D721Med (cell line): ENCODE measurements around the gene MGST3.
"Not testable (repeated sequence)": the region's sequence is repeated elsewhere in the genome, so short reads cannot be mapped to it uniquely, and the experiment has no call there.

Experiments used
- DNase-seq: peaks from one replicate; pipeline ENCODE4 v3.0.0; 2011; ENCODE audit warnings: low spot score; ENCODE audit not compliant: insufficient read length
- FAIRE-seq: peaks from 2 replicates; lab custom pipeline; 2011; peaks lifted over from hg19 to GRCh38; lab: Jason Lieb, UNC
- TF ChIP-seq, protein P1 (sequence below): IDR thresholded peaks from 2 replicates; pipeline ENCODE4 v1.5.1; 2012; ENCODE audit warnings: mild to moderate bottlenecking, control low read depth; ENCODE audit not compliant: insufficient read depth; ENCODE audit errors: missing control alignments

The MGST3 gene

DNA sequence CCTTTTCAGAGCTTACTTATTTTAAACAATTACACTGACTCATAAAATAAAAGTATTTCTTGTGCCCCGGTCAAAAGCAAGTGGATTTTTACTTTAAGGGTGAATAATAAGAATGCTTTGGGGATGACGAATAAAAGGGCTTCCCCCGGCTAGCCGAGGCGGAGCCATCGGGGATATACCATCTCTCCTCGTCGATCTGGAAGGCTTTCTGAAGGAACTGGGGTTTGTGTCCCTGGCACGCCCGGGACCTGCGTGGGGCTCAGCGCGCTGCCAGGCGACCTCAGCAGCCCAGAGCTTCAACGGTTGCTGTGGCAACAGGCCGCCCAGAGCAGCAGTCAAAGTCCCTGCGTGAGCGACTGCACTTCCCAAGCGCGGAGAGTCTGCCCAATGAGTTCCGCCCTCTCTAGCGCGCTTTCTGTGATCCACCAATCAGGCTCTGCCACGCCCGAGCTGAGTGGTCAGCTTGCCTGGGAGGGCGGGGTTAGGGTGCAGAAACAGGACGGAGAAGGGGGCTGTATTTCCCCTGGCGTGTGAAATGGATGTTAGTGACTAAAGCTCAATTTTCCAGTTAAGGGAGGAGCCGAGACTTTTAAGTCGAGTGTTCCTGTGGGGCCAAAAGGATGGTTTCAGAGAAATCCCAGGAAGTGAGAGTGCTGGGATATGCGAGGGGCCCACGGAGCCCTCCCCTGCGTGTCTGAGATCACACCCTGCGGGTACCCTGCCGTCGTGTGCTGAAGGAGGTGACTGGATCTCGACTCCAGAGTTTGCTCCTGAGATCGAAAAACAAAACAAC, 33.0 kb upstream of the MGST3 start:
- FAIRE-seq = peak; percentile 85
- TF ChIP-seq, protein P1, sequence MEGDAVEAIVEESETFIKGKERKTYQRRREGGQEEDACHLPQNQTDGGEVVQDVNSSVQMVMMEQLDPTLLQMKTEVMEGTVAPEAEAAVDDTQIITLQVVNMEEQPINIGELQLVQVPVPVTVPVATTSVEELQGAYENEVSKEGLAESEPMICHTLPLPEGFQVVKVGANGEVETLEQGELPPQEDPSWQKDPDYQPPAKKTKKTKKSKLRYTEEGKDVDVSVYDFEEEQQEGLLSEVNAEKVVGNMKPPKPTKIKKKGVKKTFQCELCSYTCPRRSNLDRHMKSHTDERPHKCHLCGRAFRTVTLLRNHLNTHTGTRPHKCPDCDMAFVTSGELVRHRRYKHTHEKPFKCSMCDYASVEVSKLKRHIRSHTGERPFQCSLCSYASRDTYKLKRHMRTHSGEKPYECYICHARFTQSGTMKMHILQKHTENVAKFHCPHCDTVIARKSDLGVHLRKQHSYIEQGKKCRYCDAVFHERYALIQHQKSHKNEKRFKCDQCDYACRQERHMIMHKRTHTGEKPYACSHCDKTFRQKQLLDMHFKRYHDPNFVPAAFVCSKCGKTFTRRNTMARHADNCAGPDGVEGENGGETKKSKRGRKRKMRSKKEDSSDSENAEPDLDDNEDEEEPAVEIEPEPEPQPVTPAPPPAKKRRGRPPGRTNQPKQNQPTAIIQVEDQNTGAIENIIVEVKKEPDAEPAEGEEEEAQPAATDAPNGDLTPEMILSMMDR = no peak
- peak; percentile 70 for DNase-seq

DNA sequence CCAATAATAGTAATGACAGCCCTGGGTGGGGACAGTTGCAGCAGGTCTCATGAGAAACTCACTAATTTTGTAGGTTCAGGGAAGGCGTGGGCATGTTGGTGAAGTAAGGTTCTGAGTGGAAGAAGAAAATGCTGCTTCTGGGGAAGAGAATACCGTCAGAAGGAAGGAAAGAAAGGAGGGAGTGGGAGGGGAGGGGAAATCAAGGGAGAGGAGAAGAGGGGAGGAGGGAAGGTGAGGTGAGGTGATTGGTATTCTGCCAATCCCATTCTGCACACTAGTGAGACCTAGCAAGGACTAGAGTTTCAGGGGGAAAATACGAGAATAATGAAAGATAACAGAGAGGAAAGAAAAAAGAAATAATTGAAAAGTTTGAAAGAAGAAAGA, 32.4 kb upstream of the MGST3 start:
- DNase-seq (no peak), FAIRE-seq (no peak)
- TF ChIP-seq, protein P1 = no peak

DNA sequence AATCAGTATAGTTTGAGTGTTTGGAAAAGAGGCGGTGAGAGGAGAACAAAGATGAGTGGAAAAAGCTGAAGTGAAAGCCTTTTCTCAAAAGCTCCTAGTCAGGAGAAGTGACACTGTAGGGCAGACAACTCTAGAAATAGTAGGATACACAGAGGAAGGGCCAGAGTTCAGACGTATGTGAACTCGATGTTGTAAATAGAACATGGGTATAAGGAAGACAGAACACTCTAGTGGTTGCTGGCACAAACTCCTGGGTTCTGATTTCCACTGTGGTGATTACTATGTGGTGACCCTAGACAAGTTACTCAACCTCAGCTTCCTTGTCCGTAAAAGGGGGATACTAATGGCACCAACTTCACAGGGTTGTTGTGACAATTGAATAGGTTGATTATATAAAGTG, 30.2 kb upstream of the MGST3 start:
- TF ChIP-seq, protein P1 = no peak
- FAIRE-seq (no peak), DNase-seq (no peak)

DNA sequence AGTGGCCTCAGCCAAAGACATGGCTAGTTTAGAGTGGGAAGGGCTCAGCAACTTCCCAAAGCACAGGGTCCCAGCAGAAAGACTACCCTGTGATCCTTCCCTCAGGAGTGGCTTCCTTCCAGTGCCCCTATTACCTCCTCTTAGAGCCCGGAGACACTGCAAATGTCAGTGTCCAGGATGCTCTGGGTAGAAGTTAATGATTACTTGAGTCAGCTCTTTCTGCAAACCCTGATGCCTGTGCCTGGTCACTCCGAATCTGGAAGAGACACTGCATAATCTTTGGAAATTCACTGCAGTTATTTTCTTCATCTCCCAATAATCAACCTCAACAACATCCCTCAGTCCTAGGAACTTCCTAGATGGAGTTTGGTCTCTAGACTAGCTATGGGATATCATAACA, 27.2 kb upstream of the MGST3 start:
- TF ChIP-seq, protein P1 = no peak
- FAIRE-seq = no peak
- no peak for DNase-seq

DNA sequence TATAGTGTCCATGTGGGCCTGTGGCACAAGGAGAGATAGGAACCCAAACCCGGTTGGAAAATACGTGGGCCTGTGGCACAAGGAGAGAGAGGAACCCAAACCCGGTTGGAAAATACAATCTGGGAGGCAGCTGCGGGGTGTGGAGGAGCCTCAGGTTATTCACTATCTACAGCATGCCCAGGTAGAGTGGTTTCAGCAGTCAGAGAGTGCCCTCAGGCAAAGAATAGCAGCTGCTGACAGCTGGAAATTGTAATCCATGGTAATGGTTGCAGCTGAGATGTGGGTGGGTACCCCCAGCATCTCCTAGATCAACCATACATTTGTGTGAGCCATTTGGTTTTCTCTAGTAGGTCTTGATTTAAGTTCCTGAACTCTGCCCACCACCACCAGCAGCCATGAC, 25.8 kb upstream of the MGST3 start:
- no peak for DNase-seq
- FAIRE-seq = no peak
- TF ChIP-seq, protein P1 = no peak

DNA sequence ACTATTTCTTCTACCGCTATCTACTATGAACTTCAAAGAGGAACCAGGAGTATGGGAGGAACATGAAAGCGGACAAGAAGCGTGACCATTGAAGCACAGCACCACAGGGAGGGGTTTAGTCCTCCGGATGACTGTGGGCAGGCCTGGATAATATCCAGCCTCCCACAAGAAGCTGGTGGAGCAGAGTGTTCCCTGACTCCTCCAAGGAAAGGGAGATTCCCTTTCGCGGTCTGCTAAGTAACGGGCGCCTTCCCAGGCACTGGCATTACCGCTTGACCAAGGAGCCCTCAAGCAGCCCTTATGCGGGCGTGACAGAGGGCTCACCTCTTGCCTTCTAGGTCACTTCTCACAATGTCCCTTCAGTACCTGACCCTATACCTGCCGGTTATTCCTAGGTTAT, 24.4 kb upstream of the MGST3 start:
- not testable (repeated sequence) for FAIRE-seq, DNase-seq

DNA sequence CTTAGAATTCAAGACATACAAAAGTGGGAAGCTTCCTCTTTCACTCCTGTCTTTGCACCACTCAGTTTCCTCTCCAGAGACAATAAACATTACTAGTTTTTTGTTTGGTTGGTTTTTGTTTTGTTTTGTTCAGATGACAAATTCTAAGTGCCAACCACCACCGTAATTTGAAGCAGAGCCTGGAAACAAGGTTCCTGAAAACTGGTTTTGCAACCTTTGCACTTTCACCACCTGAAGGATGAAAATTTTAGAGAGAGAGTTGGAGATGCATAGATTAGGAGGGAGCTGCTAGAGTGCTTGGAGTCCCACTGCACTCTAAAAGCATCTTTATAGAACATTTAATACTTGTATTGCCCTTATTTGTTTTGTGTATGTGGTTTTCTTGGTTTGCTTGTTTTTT, 20.2 kb upstream of the MGST3 start:
- TF ChIP-seq, protein P1 = no peak
- no peak for FAIRE-seq
- DNase-seq = no peak
